H1 (cell line): ENCODE results near the gene MCF2L2. TPM values are rescaled to one million over a fixed set of nuclear protein-coding genes. Genes with fewer than 3 reads are reported as not detected.

Source experiments
- CTCF ChIA-PET: fragments of 300-600 bp; sonication (Branson Sonifier 250); formaldehyde crosslinking; loops from one replicate; lab custom pipeline; 2021; ENCODE audit not compliant: partially characterized antibody; lab: Charles Lee
- POLR2A ChIA-PET: fragments of 300-600 bp; sonication (Branson Sonifier 250); formaldehyde crosslinking; loops from one replicate; lab custom pipeline; 2021; ENCODE audit warnings: inconsistent platforms; ENCODE audit not compliant: partially characterized antibody; lab: Charles Lee
- DNase-seq, 2 experiments: peaks; one replicate each; pipeline versions ENCODE4 v3.0.0 to v3.0.0-alpha.2; 2010 to 2022; ENCODE audit warnings: low spot score in 2 of 2, low read depth in 1 of 2, mixed read lengths in 1 of 2
- FAIRE-seq: peaks from 2 replicates; lab custom pipeline; 2011; peaks lifted over from hg19 to GRCh38; lab: Jason Lieb, UNC
- H2AFZ ChIP-seq: 2 replicates; pipeline ENCODE4 v1.8.1; 2012; ENCODE audit warnings: low read length, inconsistent platforms
- H2AK5ac ChIP-seq: 2 replicates; pipeline ENCODE4 v1.6.1; 2013; ENCODE audit warnings: low read depth, low read length
- H2BK120ac ChIP-seq: replicated peaks from 2 replicates; pipeline ENCODE3; 2013; ENCODE audit warnings: low read depth, low read length, inconsistent platforms
- H2BK12ac ChIP-seq: 2 replicates; pipeline ENCODE4 v1.6.1; 2013; ENCODE audit warnings: low read depth, low read length
- H2BK15ac ChIP-seq: 2 replicates; pipeline ENCODE4 v1.6.1; 2013; ENCODE audit warnings: low read length
- H2BK20ac ChIP-seq: 2 replicates; pipeline ENCODE4 v1.6.1; 2013; ENCODE audit warnings: low read length
- H2BK5ac ChIP-seq: 2 replicates; pipeline ENCODE4 v1.6.1; 2013; ENCODE audit warnings: low read depth, low read length
- H3K14ac ChIP-seq: 2 replicates; pipeline ENCODE4 v1.6.1; 2013; ENCODE audit warnings: inconsistent platforms; ENCODE audit not compliant: insufficient read length
- H3K18ac ChIP-seq: 2 replicates; pipeline ENCODE4 v1.6.1; 2013; ENCODE audit warnings: low read length; ENCODE audit errors: extremely low read depth
- H3K23ac ChIP-seq: 2 replicates; pipeline ENCODE4 v1.6.1; 2013; ENCODE audit warnings: inconsistent platforms; ENCODE audit not compliant: insufficient read length
- H3K23me2 ChIP-seq: 2 replicates; pipeline ENCODE4 v1.6.1; 2013; ENCODE audit warnings: low read depth, low read length
- H3K27ac ChIP-seq: 2 replicates; pipeline ENCODE4 v1.6.1; 2011; ENCODE audit warnings: low read depth, low read length, inconsistent platforms
- H3K27me3 ChIP-seq, 4 experiments: replicated peaks in 1 of 4; 1 replicate in 1 of 4; 2 replicates in 3 of 4; pipeline versions ENCODE4 v1.6.1 to v1.8.1; 2011 to 2013; ENCODE audit warnings: low read length in 3 of 4, mild to moderate bottlenecking in 3 of 4, inconsistent platforms in 2 of 4, mixed read lengths in 2 of 4, moderate library complexity in 1 of 4; ENCODE audit not compliant: control insufficient read depth in 3 of 4, insufficient read depth in 3 of 4; ENCODE audit errors: extremely low read depth in 1 of 4
- H3K36me3 ChIP-seq, 4 experiments: 2 replicates each; pipeline versions ENCODE4 v1.6.1 to v1.8.1; 2011 to 2013; ENCODE audit warnings: mild to moderate bottlenecking in 4 of 4, low read length in 3 of 4, moderate library complexity in 2 of 4, control low read depth in 1 of 4, inconsistent platforms in 1 of 4; ENCODE audit not compliant: insufficient read depth in 4 of 4, control insufficient read depth in 2 of 4
- H3K4ac ChIP-seq: replicated peaks from 2 replicates; pipeline ENCODE3; 2013; ENCODE audit warnings: low read length, low read depth, mixed read lengths, inconsistent platforms; ENCODE audit not compliant: insufficient read length
- H3K4me1 ChIP-seq, 4 experiments: replicated peaks in 1 of 4; 1 replicate in 1 of 4; 2 replicates in 3 of 4; pipeline versions ENCODE4 v1.6.1 to v1.8.1; 2011 to 2013; ENCODE audit warnings: low read length in 3 of 4, inconsistent platforms in 2 of 4, mixed read lengths in 1 of 4; ENCODE audit not compliant: insufficient read depth in 4 of 4, control insufficient read depth in 3 of 4
- H3K4me2 ChIP-seq, 2 experiments: 2 replicates each; pipeline versions ENCODE4 v1.6.1 to v1.8.1; 2011 to 2013; ENCODE audit warnings: low read depth in 2 of 2, low read length in 2 of 2, control low read depth in 1 of 2, inconsistent platforms in 1 of 2, mild to moderate bottlenecking in 1 of 2; ENCODE audit not compliant: insufficient read depth in 1 of 2
- H3K4me3 ChIP-seq, 4 experiments: fragments of 200-600, 300-600 bp in 1 of 4; sonication (generic), shearing (Covaris generic), sonication (Bioruptor Twin) in 1 of 4; 2 replicates each; pipeline versions ENCODE4 v1.5.1 to v1.8.1; 2011 to 2016; ENCODE audit warnings: low read length in 4 of 4, low read depth in 3 of 4, control low read depth in 2 of 4, inconsistent platforms in 2 of 4, mild to moderate bottlenecking in 2 of 4, mixed read lengths in 1 of 4, moderate library complexity in 1 of 4; ENCODE audit not compliant: insufficient read depth in 2 of 4; ENCODE audit errors: extremely low read depth in 1 of 4
- H3K56ac ChIP-seq: replicated peaks from 2 replicates; pipeline ENCODE3; 2013; ENCODE audit warnings: low read depth, mild to moderate bottlenecking, mixed read lengths, low read length, inconsistent platforms; ENCODE audit not compliant: insufficient read length
- H3K79me1 ChIP-seq: 2 replicates; pipeline ENCODE4 v1.6.1; 2013; ENCODE audit warnings: low read depth, low read length, control low read depth
- H3K79me2 ChIP-seq, 2 experiments: 2 replicates each; pipeline versions ENCODE4 v1.6.1 to v1.8.1; 2012 to 2013; ENCODE audit warnings: low read length in 2 of 2, mild to moderate bottlenecking in 2 of 2, inconsistent platforms in 1 of 2; ENCODE audit not compliant: insufficient read depth in 2 of 2, control insufficient read depth in 1 of 2
- H3K9ac ChIP-seq, 4 experiments: replicated peaks in 1 of 4; 1 replicate in 1 of 4; 2 replicates in 3 of 4; pipeline versions ENCODE4 v1.6.1 to v1.8.1; 2011 to 2013; ENCODE audit warnings: low read depth in 3 of 4, low read length in 3 of 4, control low read depth in 2 of 4, mild to moderate bottlenecking in 2 of 4, moderate library complexity in 2 of 4, inconsistent platforms in 1 of 4; ENCODE audit errors: extremely low read depth in 1 of 4
- H3K9me3 ChIP-seq, 2 experiments: 2 replicates each; pipeline versions ENCODE4 v1.6.1 to v1.8.1; 2012 to 2013; ENCODE audit warnings: mild to moderate bottlenecking in 2 of 2, moderate library complexity in 2 of 2, control low read depth in 1 of 2, inconsistent platforms in 1 of 2, low read depth in 1 of 2, low read length in 1 of 2, mixed read lengths in 1 of 2; ENCODE audit not compliant: insufficient read depth in 2 of 2
- H4K20me1 ChIP-seq, 2 experiments: replicated peaks in 1 of 2; 2 replicates each; pipeline versions ENCODE3 to v1.8.1; 2011 to 2013; ENCODE audit warnings: inconsistent platforms in 2 of 2, low read length in 2 of 2, mild to moderate bottlenecking in 1 of 2; ENCODE audit not compliant: insufficient read depth in 2 of 2, control insufficient read depth in 1 of 2
- H4K5ac ChIP-seq: 2 replicates; pipeline ENCODE4 v1.6.1; 2013; ENCODE audit warnings: low read length, low read depth, mixed read lengths, inconsistent platforms; ENCODE audit not compliant: insufficient read length
- H4K8ac ChIP-seq: 2 replicates; pipeline ENCODE4 v1.8.0; 2013; ENCODE audit warnings: mild to moderate bottlenecking, moderate library complexity, low read length, inconsistent platforms; ENCODE audit not compliant: insufficient read depth; ENCODE audit errors: extremely low read depth
- H4K91ac ChIP-seq: replicated peaks from 2 replicates; pipeline ENCODE3; 2013; ENCODE audit warnings: low read length, mixed read lengths, inconsistent platforms; ENCODE audit not compliant: insufficient read length
- CEBPB ChIP-seq: IDR thresholded peaks from 2 replicates; pipeline ENCODE4 v1.6.1; 2012; ENCODE audit warnings: low read depth, low read length
- E2F6 ChIP-seq: IDR thresholded peaks from 2 replicates; pipeline ENCODE4 v1.6.1; 2012; ENCODE audit warnings: inconsistent platforms
- JUN ChIP-seq: IDR thresholded peaks from 2 replicates; pipeline ENCODE4 v1.6.1; 2011; ENCODE audit warnings: low read depth, mild to moderate bottlenecking, improper control_type of control experiment, low read length
- MAFK ChIP-seq: IDR thresholded peaks from 2 replicates; pipeline ENCODE4 v1.6.1; 2012; ENCODE audit warnings: low read depth, mild to moderate bottlenecking, improper control_type of control experiment, low read length
- RBBP5 ChIP-seq: IDR thresholded peaks from 2 replicates; pipeline ENCODE4 v1.7.1; 2012; ENCODE audit warnings: low read depth, mild to moderate bottlenecking, inconsistent platforms, low read length, moderate library complexity, borderline replicate concordance
- SP1 ChIP-seq: IDR thresholded peaks from 2 replicates; pipeline ENCODE4 v1.6.1; 2011; ENCODE audit warnings: low read depth, low read length
- ZNF274 ChIP-seq: IDR thresholded peaks from 2 replicates; pipeline ENCODE4 v1.7.0; 2012; ENCODE audit warnings: low read length, borderline replicate concordance; ENCODE audit errors: extremely low read depth
- WGBS, 2 experiments: shearing (Covaris generic) in 1 of 2; methylation state at CpG; one replicate each; pipeline versions ENCODE4 v1.1.6 to v1.1.7; 2013 to 2015; ENCODE audit warnings: low lambda C conversion rate in 2 of 2, mixed read lengths in 2 of 2, inconsistent platforms in 1 of 2, low coverage in 1 of 2, missing lambda C conversion rate in 1 of 2; ENCODE audit not compliant: insufficient replicate concordance in 2 of 2, insufficient coverage in 1 of 2, insufficient read length in 1 of 2; ENCODE audit errors: extremely low coverage in 1 of 2, missing lambda C conversion rate in 1 of 2; 5-methylcytosine and 5-hydroxymethylcytosine counted together
- long read RNA-seq, 2 experiments: library from RNA in 1 of 2; library from capped mRNA in 1 of 2; stranded (forward); transcript quantifications; one replicate each; pipeline ENCODE4 v2.0.0, GENCODE V29; 2021; ENCODE audit warnings: inconsistent platforms in 1 of 2
- polyA minus RNA-seq, 3 experiments: library from RNA; depleted of rRNA, polyadenylated mRNA; stranded (reverse); fragments of >200 nt; gene quantifications; 1 replicate in 2 of 3; 2 replicates in 1 of 3; pipeline ENCODE4 v1.2.3, GENCODE V29; 2011
- polyA plus RNA-seq, 7 experiments: library from polyadenylated mRNA; depleted of rRNA in 3 of 7; stranded (reverse) in 5 of 7; unstranded in 2 of 7; fragments of >200 nt in 5 of 7; fragments of 200-250 nt in 2 of 7; gene quantifications; 1 replicate in 5 of 7; 2 replicates in 1 of 7; 4 replicates in 1 of 7; pipeline versions ENCODE4 v1.2.1 to v1.2.3, GENCODE V29; 2011 to 2013; ENCODE audit warnings: missing spikeins in 2 of 7, mixed read lengths in 2 of 7
- total RNA-seq: library from RNA; stranded (reverse); fragmentation: NEBNext Ultra II Directional; extraction: Animal tissue kit (Norgen Biotek cat#: 25700); gene quantifications from 2 replicates; pipeline ENCODE4 v1.2.1, GENCODE V29; 2021

MCF2L2 gene
- 12.2 and 13.7 TPM in 2 replicates for total RNA-seq
- polyA plus RNA-seq (2011; rRNA removed): 4.1 and 4.2 TPM in 2 replicates
- 5.8 TPM for polyA plus RNA-seq (2011; cell fraction: cytosol; rRNA removed)
- 15.6 TPM for polyA plus RNA-seq (2011; cell fraction: nucleus; rRNA removed)
- 5.2 to 8.0 TPM (median 5.7 TPM) in 4 replicates for polyA plus RNA-seq (2012, experiment 1 of 2)
- polyA plus RNA-seq (2012, experiment 2 of 2): 0.46 TPM
- polyA plus RNA-seq (2013, experiment 1 of 2): 4.7 TPM
- 4.2 TPM for polyA plus RNA-seq (2013, experiment 2 of 2)
- 17.6 and 18.9 TPM in 2 replicates for polyA minus RNA-seq (2011; rRNA and poly(A)+ RNA removed)
- polyA minus RNA-seq (2011; cell fraction: cytosol; rRNA and poly(A)+ RNA removed): 10.4 TPM
- polyA minus RNA-seq (2011; cell fraction: nucleus; rRNA and poly(A)+ RNA removed): 25.9 TPM
- long read RNA-seq, experiment 1, partial matches to known transcripts: 0 of 6 reads
- long read RNA-seq, experiment 1, other reads (novel, unspliced or antisense): 6 of 6 reads
- long read RNA-seq, experiment 2, partial matches to known transcripts: 1 of 3 reads
- long read RNA-seq, experiment 2, other reads (novel, unspliced or antisense): 2 of 3 reads

- peaks cover 5 to 34% of the 10 kb centered on the region in 2 experiments for H3K79me2 ChIP-seq
- no peak within 1 kb of the TSS for H3K23ac ChIP-seq
- peaks cover 0 to 3% of the 10 kb centered on the region in 2 experiments for H4K20me1 ChIP-seq
- peak within 1 kb of the TSS; percentile 60 for H3K56ac ChIP-seq
- no peak within 1 kb of the TSS for H2BK20ac ChIP-seq
- no peak within 1 kb of the TSS for H3K14ac ChIP-seq
- H2AFZ ChIP-seq: peak within 1 kb of the TSS; percentile 68; the same call in 1 of the 2 replicates
- 0% methylated on average over 40 of the region's 68 CpGs; no CpG with 5 or more reads in 1 of the 2 experiments for whole genome bisulfite sequencing, 2 experiments
- peaks cover 17% of the 10 kb centered on the region for H3K23me2 ChIP-seq
- H4K8ac ChIP-seq: peak within 1 kb of the TSS; percentile 90
- H2AK5ac ChIP-seq: no peak within 1 kb of the TSS
- peak within 1 kb of the TSS; percentile 8 for H3K4ac ChIP-seq
- H2BK120ac ChIP-seq: no peak within 1 kb of the TSS
- peak within 1 kb of the TSS; percentile 85 for H3K18ac ChIP-seq
- ChIA-PET POLR2A (interaction anchor here (0.6 to 2.1 kb wide), 5 partner anchors 11 to 266 kb away, joined by 3 to 14 read pairs (median 6); partner anchors contain the start of gene LAMP3), CTCF (interaction anchor here (0.9 kb wide), 2 partner anchors 11 to 17 kb away, joined by 3 read pairs; no protein-coding TSS in a partner anchor)
- peak within 1 kb of the TSS; percentile 89 to 94 for H3K4me2 ChIP-seq
- FAIRE-seq: no peak
- H4K5ac ChIP-seq: peak within 1 kb of the TSS; percentile 32
- peak in 1 of 2 experiments; percentile 84 for DNase-seq
- H4K91ac ChIP-seq: peak within 1 kb of the TSS; percentile 20
- H3K4me3 ChIP-seq: peak within 1 kb of the TSS; percentile 83 to 97 (median 88)
- H3K9ac ChIP-seq: peak within 1 kb of the TSS; percentile 31 to 69 (median 58)
- H3K4me1 ChIP-seq: peaks cover 0 to 5% (median 5%) of the 10 kb centered on the region in 4 experiments; a peak in 6 of 7 replicates
- H3K36me3 ChIP-seq: 0 out of 8 replicates have a peak, but pooled peaks cover 0 to 2% (median 0%) of the 10 kb centered on the region in 4 experiments
- peak within 1 kb of the TSS; percentile 75; the same call in 1 of the 2 replicates for H2BK12ac ChIP-seq
- H3K27ac ChIP-seq: no peak within 1 kb of the TSS; the same call in 1 of the 2 replicates
- H2BK15ac ChIP-seq: no peak within 1 kb of the TSS; the same call in 1 of the 2 replicates
- H3K79me1 ChIP-seq: peaks cover 4% of the 10 kb centered on the region; the same call in 1 of the 2 replicates
- peaks cover 0 to 7% (median 3%) of the 10 kb centered on the region in 4 experiments; a peak in 5 of 7 replicates for H3K27me3 ChIP-seq
- no peaks in the 10 kb centered on the region for H3K9me3 ChIP-seq
- peak within 1 kb of the TSS; percentile 84; the same call in 1 of the 2 replicates for H2BK5ac ChIP-seq
- TF ChIP-seq ZNF274 (no peak), SP1 (0 out of 2 replicates have a peak, but pooled peaks have one; percentile 27), CEBPB (no peak), E2F6 (no peak; the same call in 1 of the 2 replicates), RBBP5 (peak; percentile 83; the same call in 1 of the 2 replicates), JUN (no peak), MAFK (no peak)
These were observed at the start of gene MCF2L2 for GRCh38 chr3:183428447-183429211. MCF2L2 (minus strand) TSS chr3:183428619; CDS start chr3:183427977, 642 bp downstream.
